GM12864 (cell line): ENCODE measurements around the gene PNMT.

Experiments used
- DNase-seq: peaks from one replicate; pipeline ENCODE4 v3.0.0-alpha.2; 2011; ENCODE audit warnings: low read depth
- H3K4me3 ChIP-seq: 2 replicates; pipeline ENCODE4 v1.5.1; 2011; ENCODE audit warnings: mild to moderate bottlenecking, low read depth, low read length, control low read depth
- CTCF ChIP-seq: IDR thresholded peaks from 2 replicates; pipeline ENCODE4 v1.5.1; 2011; ENCODE audit warnings: low read depth, mild to moderate bottlenecking, moderate library complexity, low read length, control low read depth, inconsistent platforms; ENCODE audit errors: missing control alignments

Gene PNMT

GRCh38 chr17:39715375-39716072, 47.3 kb downstream of the PNMT start:
- H3K4me3 ChIP-seq, result no peak overlapping the region
- no peak for DNase-seq
- TF ChIP-seq CTCF, result no peak

GRCh38 chr17:39716073-39716818, 48.0 kb downstream of the PNMT start:
- DNase-seq, result no peak
- no peak for TF ChIP-seq CTCF
- no peak overlapping the region for H3K4me3 ChIP-seq

GRCh38 chr17:39716879-39717536, 48.8 kb downstream of the PNMT start:
- no peak for TF ChIP-seq CTCF
- no peak overlapping the region for H3K4me3 ChIP-seq
- DNase-seq, result no peak

- H3K4me3 ChIP-seq, result no peak overlapping the region
- no peak for TF ChIP-seq CTCF
- DNase-seq, result no peak
These were observed 49.4 kb downstream of the PNMT start for GRCh38 chr17:39717660-39718059.

GRCh38 chr17:39719563-39720355, 51.5 kb downstream of the PNMT start:
- H3K4me3 ChIP-seq, result no peak overlapping the region
- DNase-seq, result no peak
- TF ChIP-seq CTCF, result no peak
